ENCODE data around the gene KIF13A. TPM values are rescaled to one million over a fixed set of nuclear protein-coding genes. Genes with fewer than 3 reads are reported as not detected.
"Not testable (repeated sequence)": the region's sequence is repeated elsewhere in the genome, so short reads cannot be mapped to it uniquely, and the experiment has no call there.

The KIF13A gene
- total RNA-seq, 1 experiment from 2014 or later, result 60.1 TPM

DNA sequence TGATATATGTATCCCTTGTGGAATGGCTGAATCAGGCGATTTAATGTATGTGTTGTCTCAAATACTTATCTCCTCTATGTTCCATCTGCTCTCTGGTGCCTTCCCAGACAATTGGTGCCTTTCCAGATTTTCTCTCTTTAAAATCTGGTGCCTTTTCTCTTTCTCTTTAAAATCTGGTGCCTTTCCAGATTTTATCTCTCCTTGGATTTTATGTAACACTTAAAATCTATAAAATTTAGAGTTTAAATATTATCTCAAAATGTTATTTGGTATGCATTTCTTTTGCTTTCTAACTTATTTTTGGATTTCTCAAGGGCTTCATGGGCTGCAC lies 116.3 kb downstream of the KIF13A start:
- DNase-seq (ENCODE audit: low read depth), result no peak

DNA sequence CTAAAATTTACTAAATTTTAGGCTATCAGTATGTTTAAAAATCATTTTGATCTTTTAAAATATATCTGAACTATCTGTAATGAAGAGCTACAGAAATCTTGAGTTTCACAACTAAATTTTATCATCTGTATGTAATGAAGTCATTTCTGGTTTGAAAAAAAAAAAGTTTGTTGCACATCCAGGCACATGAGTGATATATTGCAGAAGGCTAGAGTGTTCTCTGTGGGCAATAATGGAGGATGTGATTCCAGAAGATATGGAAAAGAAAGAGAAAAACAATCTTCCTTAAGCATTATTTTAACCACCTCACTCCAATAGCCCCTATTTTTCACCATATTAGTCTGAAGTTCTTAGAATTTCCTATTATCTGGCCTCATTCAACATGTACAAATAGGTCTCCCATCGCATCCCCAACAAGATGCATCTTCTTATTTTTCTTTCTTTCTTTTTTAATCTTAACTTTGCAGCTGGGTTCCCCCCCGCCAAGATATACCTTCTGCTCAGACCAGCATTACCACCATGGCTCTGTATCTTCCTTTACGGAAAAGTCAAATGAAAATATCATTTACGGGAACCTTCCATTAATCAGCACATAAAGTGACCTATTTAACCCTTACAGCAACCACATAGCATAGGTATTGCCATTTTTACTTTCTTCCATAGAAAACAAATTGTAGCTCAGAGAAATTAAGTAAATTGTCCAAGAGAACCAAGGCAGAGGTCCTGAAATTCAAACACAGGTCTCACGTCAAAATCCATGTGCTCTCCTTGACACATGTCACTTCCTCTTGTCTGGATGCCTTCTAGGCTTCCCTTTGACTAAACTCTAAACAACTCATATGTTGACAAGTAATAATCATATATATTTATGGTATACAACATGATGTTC lies 116.9 kb downstream of the KIF13A start:
- DNase-seq (ENCODE audit: low read depth), result no peak

DNA sequence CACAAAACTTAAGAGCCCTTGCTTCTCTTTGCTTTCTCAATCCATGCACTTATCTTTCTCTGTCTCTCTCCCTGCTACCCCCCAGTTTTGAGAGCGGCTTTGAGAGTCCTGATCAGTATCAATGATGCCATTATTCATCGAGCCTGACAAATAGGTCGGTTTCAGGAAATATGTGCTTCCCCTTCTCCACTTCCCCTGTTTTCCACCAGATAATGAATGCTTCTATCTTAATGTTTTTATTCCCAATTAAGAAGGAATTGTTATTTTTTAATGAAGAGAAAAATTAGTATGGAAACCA lies 117.7 kb downstream of the KIF13A start:
- DNase-seq (ENCODE audit: low read depth), result no peak

DNA sequence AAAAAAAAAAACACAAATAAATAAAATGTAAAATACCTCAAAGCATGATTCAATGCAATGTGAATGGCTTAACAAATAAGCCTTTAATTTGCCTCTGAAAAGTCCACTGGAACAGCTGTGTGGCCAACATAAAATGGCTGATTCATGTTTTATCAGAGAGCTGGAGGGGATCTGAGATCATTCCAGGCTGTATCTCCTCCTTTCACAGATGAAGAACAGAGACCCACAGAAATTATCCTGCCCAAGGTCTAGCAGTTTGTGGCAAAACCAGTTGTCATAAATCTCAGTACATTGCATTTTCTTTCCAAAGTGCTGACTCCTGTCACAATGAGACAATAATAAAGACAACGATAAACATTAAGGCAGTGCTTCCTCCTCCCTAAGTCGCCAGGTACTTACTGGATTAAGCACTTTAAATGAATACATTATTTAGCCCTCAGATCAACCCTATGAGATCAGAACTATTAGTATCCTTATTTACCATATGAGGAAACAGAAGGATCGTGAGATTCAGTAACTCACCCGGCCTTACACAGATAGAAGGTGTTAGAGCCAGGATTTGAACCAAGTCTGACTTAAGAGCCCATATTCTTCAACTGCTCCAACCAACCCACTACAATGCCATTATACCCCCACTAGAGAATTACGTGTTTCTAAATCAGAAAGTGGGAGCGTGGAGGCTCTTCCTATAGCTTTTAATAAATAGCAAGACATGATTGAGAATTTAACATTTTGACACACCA lies 118.3 kb downstream of the KIF13A start:
- peak; percentile 98 for DNase-seq (ENCODE audit: low read depth)

DNA sequence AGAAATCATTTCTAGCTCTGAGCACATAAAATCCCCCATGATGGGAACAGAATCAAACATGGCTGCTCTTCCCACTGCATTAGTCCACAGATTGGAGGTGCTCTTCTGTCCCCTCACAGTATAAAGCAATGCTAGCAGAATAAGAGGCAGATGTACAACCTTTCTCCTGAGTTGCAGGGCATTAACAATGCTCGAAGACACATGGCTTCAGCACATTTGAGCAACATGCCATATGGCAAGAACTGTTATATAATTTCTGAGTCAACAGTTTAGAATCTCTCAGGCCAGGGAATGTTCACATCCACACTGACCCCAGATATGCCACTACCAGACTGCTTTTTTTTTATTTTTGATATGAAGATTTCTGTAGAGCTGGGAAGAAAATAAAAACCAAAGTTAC lies 119.6 kb downstream of the KIF13A start:
- DNase-seq (ENCODE audit: low read depth), result peak; percentile 90

DNA sequence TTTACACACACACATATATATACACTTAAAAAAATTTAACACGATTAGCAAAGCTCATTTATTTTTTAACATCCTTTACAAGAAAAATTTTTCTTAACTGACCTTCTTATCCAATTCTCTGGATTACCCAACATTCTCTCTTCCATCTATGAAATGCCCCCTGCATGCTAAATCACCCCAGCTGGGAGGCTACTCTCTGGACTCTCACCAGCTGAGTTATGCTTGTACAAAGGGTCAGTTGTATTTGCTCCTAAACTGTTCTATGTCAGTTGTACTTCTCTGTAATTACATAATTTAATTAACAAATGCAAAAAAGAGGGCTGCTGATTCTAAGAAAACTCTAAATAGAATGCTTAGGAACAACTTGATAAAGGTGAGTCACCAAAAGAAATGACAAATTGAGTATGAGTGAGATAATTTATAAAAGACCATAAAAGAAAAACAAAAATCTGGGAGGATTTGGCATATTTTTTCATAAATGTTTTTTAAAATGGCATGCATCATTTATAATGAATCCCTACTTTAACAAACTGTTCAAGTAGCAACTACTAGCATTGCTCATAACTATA lies 120.5 kb downstream of the KIF13A start:
- no peak for DNase-seq (ENCODE audit: low read depth)

DNA sequence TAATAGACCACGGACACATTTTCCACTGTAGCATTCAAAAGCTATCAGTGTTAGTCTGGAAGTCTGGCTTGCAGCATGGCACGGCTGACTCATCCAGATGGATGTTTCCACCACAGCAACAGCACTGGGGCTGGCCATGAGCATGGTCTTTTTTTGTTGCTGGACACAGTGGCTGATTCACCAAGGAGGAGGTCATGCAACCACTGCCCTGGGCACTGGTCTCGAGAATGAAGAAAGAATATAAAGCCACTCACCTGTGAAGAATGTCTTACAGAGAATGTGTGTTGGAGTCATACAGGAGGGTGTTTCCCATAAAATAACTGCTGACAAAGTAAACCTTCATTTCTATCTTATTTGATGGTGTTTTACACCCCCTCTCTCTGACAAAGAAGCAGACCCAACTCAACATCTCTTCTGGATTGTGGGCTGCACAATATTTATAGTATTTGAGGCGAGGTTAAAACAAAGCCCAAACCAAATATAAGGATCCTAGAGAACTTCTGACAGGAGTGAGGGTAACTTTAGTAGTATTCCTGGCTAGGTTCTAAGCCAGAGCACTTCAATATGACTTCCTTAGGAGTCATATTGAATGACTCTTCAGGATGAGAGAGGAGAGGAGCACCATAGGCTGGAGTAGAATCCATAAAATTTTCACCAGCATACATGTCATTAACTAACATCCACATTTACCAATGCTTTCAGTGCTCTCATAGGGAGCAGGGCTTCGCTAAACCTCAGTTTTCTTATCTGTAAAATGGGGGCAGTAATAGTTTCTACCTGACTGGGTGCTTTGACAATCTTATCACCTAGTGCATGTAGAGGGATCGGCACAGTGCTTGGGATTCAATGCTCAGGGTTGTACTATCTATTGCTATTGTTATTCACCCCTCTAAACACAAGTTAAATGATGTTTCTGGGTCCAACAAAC lies 121.4 kb downstream of the KIF13A start:
- DNase-seq (ENCODE audit: low read depth), result peak; percentile 100

DNA sequence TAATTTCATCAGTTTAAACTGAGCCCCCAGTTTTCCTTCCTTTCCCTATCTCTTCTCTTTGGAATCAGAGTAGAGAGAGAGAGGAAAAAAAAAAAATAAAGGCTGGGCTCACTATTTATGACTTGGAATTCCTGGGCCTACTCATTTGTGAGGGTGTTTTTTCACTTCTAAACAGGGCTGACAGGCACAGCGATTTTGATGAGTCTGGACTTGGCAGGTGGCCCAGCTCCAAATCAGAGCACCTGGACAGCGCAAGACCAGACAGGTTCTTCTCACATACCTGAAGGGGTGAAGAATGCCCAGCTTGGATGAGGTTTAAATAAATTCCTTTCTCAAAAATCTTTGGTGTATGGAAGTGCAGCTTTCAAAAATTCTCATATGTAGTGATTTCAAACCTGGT lies 122.2 kb downstream of the KIF13A start:
- peak; percentile 78 for DNase-seq (ENCODE audit: low read depth)

DNA sequence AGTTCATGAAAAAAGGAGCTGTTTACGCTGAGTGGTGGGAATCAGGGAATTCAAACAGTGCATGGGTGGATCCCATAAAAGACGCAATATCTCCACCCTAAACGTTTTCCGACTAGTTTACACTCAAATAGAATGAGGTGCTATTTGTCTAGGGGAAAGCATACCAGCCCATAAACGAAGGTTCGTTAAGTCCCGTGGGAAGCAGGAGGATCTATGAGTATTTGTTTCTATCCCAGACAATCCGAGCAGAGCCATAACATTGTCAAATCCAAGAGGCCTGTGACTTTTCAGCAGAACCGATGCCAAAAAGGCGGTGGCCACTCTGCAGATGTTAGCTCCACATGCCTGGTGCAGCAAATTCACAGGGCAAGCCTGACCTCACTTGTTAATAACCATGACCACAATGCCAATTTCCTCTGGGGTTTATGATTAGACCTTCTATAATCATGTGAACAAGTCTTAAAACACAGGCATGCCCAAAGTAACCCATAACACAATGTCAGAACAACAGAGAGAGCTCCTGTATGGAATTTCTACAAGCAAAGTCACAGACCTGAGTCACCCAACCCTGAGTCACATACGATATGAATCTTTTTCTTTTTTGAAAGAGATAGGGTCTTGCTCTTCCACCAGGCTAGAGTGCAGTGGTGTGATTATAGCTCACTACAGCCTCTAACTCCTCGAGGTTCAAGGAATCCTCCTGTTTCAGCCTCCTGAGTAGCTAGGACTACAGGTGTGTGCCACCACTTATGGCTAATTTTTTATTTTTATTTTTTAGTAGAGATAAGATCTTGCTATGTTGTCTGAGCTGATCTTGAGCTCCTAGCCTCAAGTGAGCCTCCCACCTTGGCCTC lies 123.3 kb downstream of the KIF13A start:
- DNase-seq (ENCODE audit: low read depth), result peak; percentile 99

DNA sequence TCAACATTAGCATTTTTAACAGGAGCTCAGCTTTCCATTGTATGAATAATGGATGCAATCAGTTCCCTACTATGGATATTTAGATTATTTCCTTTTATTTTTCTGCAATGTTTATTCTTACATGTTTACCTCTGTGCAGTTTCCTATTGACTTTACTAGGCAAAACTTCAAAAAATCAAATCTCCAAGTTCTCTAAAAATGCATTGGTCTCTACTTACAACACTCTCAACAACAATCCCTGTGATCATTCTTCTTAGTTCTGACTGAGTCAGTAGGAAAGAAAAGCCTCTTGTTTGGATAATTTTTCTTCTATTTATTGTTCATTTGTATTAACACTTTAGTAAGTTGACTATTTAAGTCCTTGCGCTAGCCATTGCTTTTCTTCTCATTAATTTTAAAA lies 126.1 kb downstream of the KIF13A start:
- no peak for DNase-seq (ENCODE audit: low read depth)

DNA sequence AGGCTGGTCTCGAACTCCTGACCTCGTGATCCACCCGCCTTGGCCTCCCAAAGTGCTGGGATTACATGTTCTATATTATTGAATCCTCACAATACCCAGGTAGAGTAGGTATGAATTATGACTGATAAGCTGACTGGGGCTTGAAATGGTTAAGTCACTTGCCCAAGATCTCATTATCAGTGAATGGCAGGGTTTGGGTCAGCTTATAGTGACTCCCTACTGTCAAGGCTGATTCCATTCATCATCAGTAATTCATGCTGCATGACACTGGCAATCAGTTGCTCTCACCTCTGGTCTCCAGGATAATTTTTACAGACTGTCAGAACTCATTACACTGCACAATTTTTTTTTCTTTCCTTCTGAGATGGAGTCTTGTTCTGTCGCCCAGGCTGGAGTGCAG lies 127.6 kb downstream of the KIF13A start:
- DNase-seq (ENCODE audit: low read depth), result no peak

DNA sequence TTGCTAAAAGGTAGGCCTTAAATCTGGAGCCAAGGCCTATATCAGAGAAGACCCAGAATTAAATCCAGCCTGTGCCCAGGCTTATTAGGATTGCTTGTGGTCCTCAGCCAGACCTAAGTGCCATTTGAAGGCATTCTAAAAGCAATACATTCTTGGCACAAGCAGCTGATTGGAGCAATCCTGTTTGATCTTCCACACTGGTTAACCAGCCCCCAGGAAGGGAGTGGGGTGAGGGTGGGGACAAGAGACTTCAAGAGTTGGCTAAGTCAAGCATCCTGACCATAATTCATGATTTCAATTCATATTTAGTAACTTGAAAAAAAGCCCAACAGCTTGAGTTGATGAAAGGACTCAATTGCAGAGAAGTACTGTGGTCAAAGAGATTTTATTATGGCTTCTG lies 128.9 kb downstream of the KIF13A start:
- no peak for DNase-seq (ENCODE audit: low read depth)

DNA sequence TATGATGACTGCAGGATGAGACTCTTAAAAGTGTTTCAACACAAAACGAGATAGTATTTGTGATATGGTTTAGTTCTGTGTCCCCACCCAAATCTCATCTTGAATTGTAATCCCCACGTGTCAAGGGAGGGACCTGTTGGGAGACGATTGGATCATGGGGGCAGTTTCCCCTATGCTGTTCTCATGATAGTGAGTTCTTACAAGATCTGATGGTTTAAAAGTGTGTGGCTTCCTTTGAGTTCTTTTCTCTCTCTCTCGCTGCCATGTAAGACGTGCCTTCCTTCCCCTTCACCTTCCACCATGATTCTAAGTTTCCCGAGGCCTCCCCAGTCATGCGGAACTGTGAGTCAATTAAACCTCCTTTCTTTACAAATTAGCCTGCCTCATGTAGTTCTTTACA lies 130.2 kb downstream of the KIF13A start:
- not testable (repeated sequence) for DNase-seq (ENCODE audit: low read depth)

DNA sequence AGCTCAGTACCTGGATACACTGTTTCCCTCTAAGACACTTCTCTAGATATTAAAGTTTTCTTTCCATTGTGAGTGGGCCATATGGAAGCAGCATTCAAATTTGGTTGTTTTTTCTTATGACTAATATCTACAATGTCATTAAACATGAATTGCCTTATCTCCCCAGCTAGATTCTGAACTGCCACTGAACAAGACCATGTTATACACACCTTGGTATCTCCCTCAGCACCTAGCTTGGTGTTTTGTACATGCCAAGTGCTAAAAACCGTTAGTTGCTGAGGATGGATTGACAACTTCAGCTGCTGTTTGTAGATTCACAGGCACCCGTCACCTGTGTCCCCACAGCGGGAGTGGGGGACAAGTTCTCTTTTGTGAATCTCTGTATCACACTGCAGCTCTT lies 131.1 kb downstream of the KIF13A start:
- DNase-seq (ENCODE audit: low read depth), result no peak

DNA sequence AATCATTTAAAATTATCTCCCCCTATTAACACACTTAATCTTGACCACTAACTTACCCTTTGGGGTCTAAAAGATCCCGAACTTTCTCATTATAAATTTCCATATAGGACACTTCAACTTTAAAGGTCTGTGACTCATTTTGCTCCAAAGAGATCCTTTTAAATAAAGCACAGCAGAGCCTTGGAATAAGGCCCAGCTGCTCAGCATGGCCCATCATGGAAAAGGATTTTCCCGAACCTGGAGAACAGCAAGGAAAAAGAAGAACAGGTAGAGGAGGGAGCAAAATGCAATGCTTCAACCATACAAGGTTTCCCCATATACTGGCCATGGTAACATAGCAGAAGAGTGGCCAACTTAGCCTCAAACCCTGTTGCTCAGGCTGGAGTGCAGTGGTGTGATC lies 132.1 kb downstream of the KIF13A start:
- no peak for DNase-seq (ENCODE audit: low read depth)

DNA sequence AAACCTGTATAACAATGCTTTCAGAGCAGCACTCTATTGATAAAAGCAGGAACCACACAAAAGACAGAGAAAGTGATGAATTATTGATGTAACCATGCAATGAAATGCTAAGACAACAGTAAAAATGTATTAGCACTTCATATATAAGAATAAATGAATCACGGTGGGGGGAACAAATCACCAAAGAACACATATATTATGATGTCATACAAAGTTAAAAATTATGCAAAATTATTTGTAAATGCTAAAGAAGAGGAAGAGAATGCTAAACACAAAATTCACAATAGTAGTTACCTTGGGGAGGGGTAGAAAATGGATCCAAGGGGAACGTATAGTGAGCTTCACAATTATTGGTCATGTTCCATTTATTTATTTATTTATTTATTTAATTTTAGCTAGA lies 133.9 kb downstream of the KIF13A start:
- no peak for DNase-seq (ENCODE audit: low read depth)

DNA sequence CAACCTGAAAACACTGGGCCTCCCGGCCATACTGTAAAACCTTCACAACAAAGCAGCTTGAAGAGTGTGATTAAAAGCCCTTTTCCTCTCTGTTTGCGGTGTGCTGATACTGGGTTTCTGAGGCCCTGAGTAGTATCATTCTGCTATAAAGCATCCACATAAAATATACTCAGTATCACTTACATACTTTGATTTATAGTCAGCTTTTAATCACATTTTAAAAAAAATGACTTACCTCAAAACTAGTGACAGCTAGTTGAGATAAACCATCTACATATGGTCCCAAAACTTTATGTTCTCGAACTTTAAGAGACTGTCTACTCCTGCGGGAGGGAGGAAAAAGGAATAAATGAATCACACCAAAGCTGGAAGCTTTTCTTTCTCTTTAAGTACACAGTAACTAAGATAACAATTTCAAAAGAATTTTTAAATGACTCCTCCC lies 135.7 kb downstream of the KIF13A start:
- DNase-seq (ENCODE audit: low read depth), result no peak

DNA sequence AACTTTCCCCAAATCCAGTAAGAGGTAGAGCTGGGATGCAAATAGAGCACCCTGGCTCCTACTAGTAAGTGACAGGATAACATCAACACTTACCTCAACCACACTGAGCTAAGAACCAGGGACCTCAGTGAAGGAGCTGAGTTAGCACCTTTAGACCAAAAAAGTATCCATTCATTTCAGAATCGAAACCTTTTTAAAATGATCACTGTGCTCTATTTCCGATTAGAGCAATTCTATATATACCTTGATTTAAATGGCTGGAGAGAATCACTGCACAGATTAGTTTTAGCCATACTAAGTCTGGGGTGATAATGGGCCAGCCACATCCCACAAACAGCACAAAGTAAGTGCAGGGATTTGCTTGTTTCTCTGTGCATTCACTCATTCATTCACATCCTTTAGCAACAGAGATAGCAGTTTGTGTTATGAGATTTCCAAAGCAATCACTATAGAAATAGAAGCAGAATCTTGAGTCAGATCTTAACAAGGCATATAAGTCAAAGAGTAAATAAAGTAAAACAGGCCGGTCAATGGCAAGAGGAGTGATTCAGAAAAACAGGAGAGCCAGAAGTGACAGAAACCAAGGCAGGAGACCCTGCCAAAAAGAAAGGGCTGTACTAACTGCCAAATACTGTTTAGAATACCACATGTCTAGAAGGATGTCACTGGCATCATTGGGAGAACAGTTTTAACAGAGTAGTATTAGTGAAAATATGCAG lies 136.3 kb downstream of the KIF13A start:
- no peak for DNase-seq (ENCODE audit: low read depth)

DNA sequence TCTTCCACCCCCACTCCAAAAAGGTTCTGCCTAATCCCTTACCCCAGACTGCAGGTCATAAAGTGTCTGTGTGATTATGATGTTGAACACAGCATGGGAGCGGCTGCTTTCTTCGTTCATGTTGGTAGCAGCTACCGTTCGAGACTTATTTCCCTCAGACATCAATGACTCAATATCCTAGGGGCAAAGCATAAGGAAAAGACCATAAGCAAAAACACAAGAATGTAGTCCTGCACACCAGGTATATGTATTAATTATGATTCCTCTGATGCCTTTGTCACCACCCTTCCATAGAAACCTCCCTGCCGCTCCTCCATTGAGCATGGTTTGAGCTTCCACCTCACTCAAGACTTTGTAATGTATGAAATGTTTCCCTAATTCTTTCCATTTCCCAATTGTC lies 137.2 kb downstream of the KIF13A start:
- DNase-seq (ENCODE audit: low read depth), result no peak

DNA sequence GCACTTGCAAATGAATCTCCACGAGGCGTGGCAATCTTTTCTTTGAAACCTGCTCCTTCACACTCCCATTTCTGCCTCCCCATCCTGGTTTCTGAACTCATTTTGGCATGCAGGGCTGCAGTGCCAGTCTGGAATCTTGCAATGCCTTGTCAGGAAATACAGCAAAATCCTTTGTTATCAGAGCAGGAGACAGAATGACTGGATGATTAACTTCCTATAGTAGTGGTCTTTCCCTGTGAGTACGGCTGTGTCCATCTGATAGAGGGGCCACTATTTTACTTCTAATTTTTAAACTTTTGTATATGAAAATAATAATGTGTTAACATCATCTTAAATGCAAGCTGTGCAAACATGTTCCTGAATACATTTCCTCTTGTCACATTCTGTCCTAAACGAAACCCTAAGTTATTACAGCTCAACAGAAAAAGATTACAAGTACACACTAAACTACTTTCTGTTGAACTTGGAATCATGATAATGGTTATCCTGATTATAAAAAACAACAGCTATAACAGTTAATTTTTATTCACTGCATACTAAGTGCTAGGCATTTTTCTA lies 140.2 kb downstream of the KIF13A start:
- DNase-seq (ENCODE audit: low read depth), result no peak

Measured in M059J (cell line).